Esophagus (tissue), 2 donors: Measurements from ENCODE around the gene RHCG. TPM values are rescaled to one million over a fixed set of nuclear protein-coding genes. Genes with fewer than 3 reads are reported as not detected.

ENCODE experiments used
- H3K27ac ChIP-seq, 2 donors: one replicate each; pipeline ENCODE4 v1.5.1; 2013; ENCODE audit warnings: low read depth in 2 of 2, mild to moderate bottlenecking in 2 of 2, inconsistent platforms in 1 of 2, low read length in 1 of 2, moderate library complexity in 1 of 2
- H3K27me3 ChIP-seq, 2 donors: one replicate each; pipeline ENCODE4 v1.6.1; 2013; ENCODE audit warnings: low read length in 2 of 2, control low read depth in 1 of 2, mild to moderate bottlenecking in 1 of 2; ENCODE audit not compliant: insufficient read depth in 2 of 2, control insufficient read depth in 1 of 2
- H3K36me3 ChIP-seq, 2 donors: one replicate each; pipeline ENCODE4 v1.6.1; 2013; ENCODE audit warnings: low read length in 1 of 2; ENCODE audit not compliant: control insufficient read depth in 2 of 2, insufficient read depth in 2 of 2
- H3K4me1 ChIP-seq, 2 donors: one replicate each; pipeline ENCODE4 v1.6.1; 2013; ENCODE audit warnings: low read length in 1 of 2; ENCODE audit not compliant: control insufficient read depth in 2 of 2, insufficient read depth in 2 of 2
- H3K4me3 ChIP-seq, 2 donors: one replicate each; pipeline ENCODE4 v1.5.1; 2013; ENCODE audit warnings: low read length in 2 of 2, mild to moderate bottlenecking in 2 of 2, low read depth in 1 of 2, moderate library complexity in 1 of 2
- H3K9me3 ChIP-seq, 2 donors: one replicate each; pipeline ENCODE4 v1.6.1; 2013; ENCODE audit warnings: mild to moderate bottlenecking in 2 of 2, low read depth in 1 of 2, low read length in 1 of 2, moderate library complexity in 1 of 2; ENCODE audit not compliant: control insufficient read depth in 2 of 2, insufficient read depth in 1 of 2
- WGBS, 2 donors: extraction: QIAGEN DNeasy Blood & Tissue Kit; methylation state at CpG; one replicate each; pipeline ENCODE4 v1.1.7; 2013; 5-methylcytosine and 5-hydroxymethylcytosine counted together
- polyA plus RNA-seq, 2 donors: library from polyadenylated mRNA; stranded (reverse); fragments of 200-250 nt; gene quantifications; one replicate each; pipeline ENCODE4 v1.2.3, GENCODE V29; 2013
- donor health status: healthy with polysubstance abuse.
- donor health status: Bipolar disorder and iron deficiency.

RHCG gene
- polyA plus RNA-seq, 2 donors: 3,283 to 3,991 TPM

GRCh38 chr15:89442671-89443307 lies 53.6 kb downstream of the RHCG start:
- WGBS, 2 donors: 60 to 61% methylated on average over 19 of the region's 19 CpGs
- no peaks in the 10 kb centered on the region for H3K27me3 ChIP-seq
- H3K4me1 ChIP-seq: no peaks in the 10 kb centered on the region
- no peaks in the 10 kb centered on the region for H3K36me3 ChIP-seq
- no peak overlapping the region for H3K27ac ChIP-seq
- no peaks in the 10 kb centered on the region for H3K9me3 ChIP-seq
- H3K4me3 ChIP-seq: no peak overlapping the region

GRCh38 chr15:89442155-89442554 lies 54.2 kb downstream of the RHCG start:
- Histone ChIP-seq H3K36me3 (no peaks in the 10 kb centered on the region), H3K4me3 (no peak overlapping the region), H3K27me3 (no peaks in the 10 kb centered on the region), H3K4me1 (no peaks in the 10 kb centered on the region), H3K9me3 (no peaks in the 10 kb centered on the region), H3K27ac (no peak overlapping the region)
- 90 to 93% methylated on average over 10 of the region's 10 CpGs for WGBS, 2 donors

- H3K36me3 ChIP-seq: no peaks in the 10 kb centered on the region
- H3K27me3 ChIP-seq: no peaks in the 10 kb centered on the region
- no peaks in the 10 kb centered on the region for H3K9me3 ChIP-seq
- no peak overlapping the region for H3K27ac ChIP-seq
- no peaks in the 10 kb centered on the region for H3K4me1 ChIP-seq
- no peak overlapping the region for H3K4me3 ChIP-seq
- 52 to 60% methylated on average over 3 of the region's 3 CpGs for WGBS, 2 donors
Observed at GRCh38 chr15:89441295-89441812, 55.0 kb downstream of the RHCG start.

- Histone ChIP-seq H3K27me3 (peaks cover 0 to 5% of the 10 kb centered on the region in 2 donors), H3K36me3 (no peaks in the 10 kb centered on the region), H3K4me3 (no peak overlapping the region), H3K9me3 (no peaks in the 10 kb centered on the region), H3K4me1 (no peaks in the 10 kb centered on the region), H3K27ac (no peak overlapping the region)
- 78 to 80% methylated on average over 9 of the region's 9 CpGs for WGBS, 2 donors
Observed at GRCh38 chr15:89439764-89440163, 56.6 kb downstream of the RHCG start.

GRCh38 chr15:89436560-89437311 lies 59.6 kb downstream of the RHCG start:
- H3K27ac ChIP-seq: no peak overlapping the region
- H3K4me3 ChIP-seq: no peak overlapping the region
- no peaks in the 10 kb centered on the region for H3K36me3 ChIP-seq
- 38 to 47% methylated on average over 7 of the region's 7 CpGs for WGBS, 2 donors
- H3K27me3 ChIP-seq: peaks cover 0 to 5% of the 10 kb centered on the region in 2 donors
- no peaks in the 10 kb centered on the region for H3K4me1 ChIP-seq
- no peaks in the 10 kb centered on the region for H3K9me3 ChIP-seq

- peaks cover 0 to 5% of the 10 kb centered on the region in 2 donors for H3K27me3 ChIP-seq
- WGBS, 2 donors: 73 to 87% methylated on average over 7 to 8 of the region's 8 CpGs
- peaks cover 0 to 2% of the 10 kb centered on the region in 2 donors for H3K4me1 ChIP-seq
- no peak overlapping the region for H3K27ac ChIP-seq
- no peaks in the 10 kb centered on the region for H3K9me3 ChIP-seq
- no peaks in the 10 kb centered on the region for H3K36me3 ChIP-seq
- no peak overlapping the region for H3K4me3 ChIP-seq
Observed at GRCh38 chr15:89435362-89435761, 61.0 kb downstream of the RHCG start.

DNA sequence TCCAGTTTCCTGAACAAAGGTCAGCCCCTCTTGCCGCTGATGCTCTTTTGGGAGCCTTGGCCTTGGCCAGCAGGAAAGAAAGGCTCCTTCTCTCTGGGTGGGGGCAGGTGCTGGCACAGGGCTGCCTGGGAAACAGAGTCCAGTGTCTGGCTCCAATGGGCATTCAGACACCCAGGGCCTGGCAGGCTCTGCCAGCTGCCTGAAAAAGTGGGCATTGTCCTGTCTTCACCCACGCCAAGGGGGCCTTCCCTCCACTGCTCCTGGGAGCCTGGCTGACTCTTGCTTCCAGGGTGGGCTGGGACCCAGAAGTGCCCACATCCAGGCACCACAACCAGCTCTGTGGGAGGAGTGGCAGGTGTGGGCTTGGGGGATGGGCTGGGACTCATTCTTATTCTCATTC lies 62.7 kb downstream of the RHCG start:
- Histone ChIP-seq H3K9me3 (no peaks in the 10 kb centered on the region), H3K4me1 (peaks cover 0 to 2% of the 10 kb centered on the region in 2 donors), H3K4me3 (no peak overlapping the region), H3K27me3 (peaks cover 0 to 5% of the 10 kb centered on the region in 2 donors), H3K27ac (no peak overlapping the region), H3K36me3 (no peaks in the 10 kb centered on the region)
- WGBS, 2 donors: 69 to 72% methylated on average over 2 of the region's 2 CpGs

DNA sequence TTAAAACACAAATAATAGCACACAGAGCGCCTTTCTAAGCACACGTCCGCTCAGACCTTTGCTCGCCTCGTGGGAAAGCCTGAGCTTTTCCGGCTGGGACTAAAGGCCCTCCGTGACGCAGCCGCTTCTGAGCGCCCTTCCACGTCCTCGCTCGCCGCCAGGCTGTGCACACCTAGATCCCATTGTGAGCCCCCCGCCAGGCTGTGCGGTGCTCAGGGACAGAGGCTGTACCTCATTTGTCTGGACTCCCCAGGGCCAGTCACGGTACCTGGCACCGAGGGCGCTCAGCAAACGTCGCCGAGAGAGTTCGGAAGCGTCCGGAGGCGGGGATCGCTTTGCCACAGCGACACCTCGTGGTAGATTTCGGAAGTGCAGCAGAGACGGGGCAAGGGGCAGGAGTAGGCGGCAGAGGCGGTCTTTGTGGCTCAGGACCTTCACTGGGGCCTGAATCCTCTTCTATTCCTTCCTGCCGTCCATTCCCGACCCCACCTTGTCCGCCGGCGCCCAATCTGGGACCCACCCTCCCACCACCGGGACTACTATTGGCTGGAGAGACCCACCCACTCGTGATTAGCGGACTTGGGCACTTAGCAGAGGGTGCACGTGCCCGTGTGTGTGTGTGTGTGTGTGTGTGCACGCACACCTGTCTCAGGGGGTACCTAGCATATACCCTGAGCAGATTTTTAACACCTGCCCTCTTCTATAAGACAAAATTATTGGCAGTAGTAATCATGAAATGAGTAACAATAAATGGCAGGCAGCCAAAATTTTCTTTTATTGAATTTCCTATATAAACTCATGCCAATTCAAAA lies 65.6 kb downstream of the RHCG start:
- H3K27ac ChIP-seq: no peak overlapping the region
- peaks cover 0 to 2% of the 10 kb centered on the region in 2 donors for H3K4me1 ChIP-seq
- H3K9me3 ChIP-seq: no peaks in the 10 kb centered on the region
- peak overlapping the region; percentile 17 to 41 for H3K4me3 ChIP-seq
- peaks cover 0 to 5% of the 10 kb centered on the region in 2 donors for H3K27me3 ChIP-seq
- H3K36me3 ChIP-seq: no peaks in the 10 kb centered on the region
- WGBS, 2 donors: 3% methylated on average over 42 to 44 of the region's 44 CpGs

DNA sequence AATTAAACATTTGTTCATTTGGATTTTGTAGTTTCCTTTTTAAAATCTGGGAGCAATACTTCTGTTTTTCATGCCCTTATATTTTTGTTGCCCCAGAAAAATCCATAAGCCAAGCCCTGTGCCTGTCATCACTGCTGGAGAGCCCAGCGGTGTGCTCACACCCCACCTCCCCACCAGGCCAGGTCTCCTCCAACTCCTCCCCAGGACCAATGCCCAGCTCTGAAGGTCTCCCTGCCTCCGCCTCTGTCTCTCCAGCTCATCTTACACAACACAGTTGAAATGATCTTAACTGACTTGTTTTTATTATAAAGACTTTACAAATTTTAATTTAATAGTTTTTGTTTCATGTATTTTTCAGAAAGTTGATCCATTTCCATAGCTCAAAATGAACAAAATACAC lies 66.4 kb downstream of the RHCG start:
- Histone ChIP-seq H3K4me3 (no peak overlapping the region), H3K36me3 (no peaks in the 10 kb centered on the region), H3K4me1 (peaks cover 0 to 2% of the 10 kb centered on the region in 2 donors), H3K9me3 (no peaks in the 10 kb centered on the region), H3K27me3 (no peaks in the 10 kb centered on the region), H3K27ac (no peak overlapping the region)
- WGBS, 2 donors: 80 to 83% methylated on average over 2 of the region's 2 CpGs
